Thyroid gland (tissue), 4 donors: ENCODE data around the gene KLF13. TPM values are rescaled to one million over a fixed set of nuclear protein-coding genes. Genes with fewer than 3 reads are reported as not detected.

Experiments
- DNase-seq, 2 donors: peaks; one replicate each; pipeline ENCODE4 v3.0.0-alpha.2; 2019
- H3K27ac ChIP-seq, 3 donors: fragments of 200-600 bp; sonication (generic); 1 replicate in 2 of 3; 2 replicates in 1 of 3; pipeline ENCODE4 v1.5.1; 2016 to 2019; ENCODE audit warnings: mild to moderate bottlenecking in 1 of 3, moderate library complexity in 1 of 3
- H3K27me3 ChIP-seq: fragments of 200-600 bp; sonication (generic); one replicate; pipeline ENCODE4 v1.5.1; 2019
- H3K36me3 ChIP-seq, 2 donors: fragments of 200-600 bp; sonication (generic); one replicate each; pipeline ENCODE4 v1.5.1; 2016 to 2019
- H3K4me1 ChIP-seq, 2 donors: fragments of 200-600 bp; sonication (generic); one replicate each; pipeline ENCODE4 v1.5.1; 2017 to 2019
- H3K4me3 ChIP-seq, 3 donors: fragments of 200-600 bp; sonication (generic); replicated peaks in 1 of 3; 1 replicate in 2 of 3; 2 replicates in 1 of 3; pipeline ENCODE4 v1.5.1; 2016; ENCODE audit warnings: mild to moderate bottlenecking in 1 of 3
- H3K9me3 ChIP-seq: fragments of 200-600 bp; sonication (generic); one replicate; pipeline ENCODE4 v1.5.1; 2017
- CTCF ChIP-seq, 6 experiments: fragments of 200-600 bp in 3 of 6; fragments of 450-650 bp in 3 of 6; sonication (generic) in 3 of 6; IDR thresholded peaks; one replicate each; pipeline ENCODE4 v1.5.1; 2016 to 2019; ENCODE audit warnings: antibody characterized with exemption in 6 of 6, mild to moderate bottlenecking in 2 of 6, inconsistent platforms in 1 of 6, moderate library complexity in 1 of 6
- POLR2A ChIP-seq, 2 donors: fragments of 450-650 bp; IDR thresholded peaks; one replicate each; pipeline ENCODE4 v1.6.1; 2017; ENCODE audit warnings: antibody characterized with exemption in 2 of 2, mild to moderate bottlenecking in 2 of 2, moderate library complexity in 1 of 2
- WGBS, 2 donors: methylation state at CpG; one replicate each; pipeline ENCODE4 v1.1.5; 2017; 5-methylcytosine and 5-hydroxymethylcytosine counted together
- intact Hi-C: fragments of 100-400 bp; cut with DNase I; formaldehyde crosslinking; loops from one replicate; pipeline ENCODE4 v1.15.1; 2023
- total RNA-seq, 4 donors: library from RNA; depleted of rRNA; stranded (reverse); fragments of >200 nt; gene quantifications; one replicate each; pipeline ENCODE4 v1.2.3, GENCODE V29; 2016

The KLF13 gene
- total RNA-seq, 4 donors from 2014 or later = 84.0 to 117 (median 97.6) TPM

- Histone ChIP-seq H3K9me3 (no peaks in the 10 kb centered on the region), H3K4me3 (peak overlapping the region; percentile 79 to 84 (median 80)), H3K27ac (peak overlapping the region; percentile 99 to 100 (median 99)), H3K36me3 (no peaks in the 10 kb centered on the region), H3K4me1 (peaks cover 25% of the 10 kb centered on the region in 2 donors), H3K27me3 (no peaks in the 10 kb centered on the region)
- TF ChIP-seq POLR2A (IDR thresholded peaks at IDR 0.05) (no peak), CTCF (IDR thresholded peaks at IDR 0.05) (no peak)
- intact Hi-C loops = loop anchor here (5.0 to 10.0 kb wide), 3 partner anchors 42 to 159 kb away; no protein-coding TSS in a partner anchor
- DNase-seq = peak; percentile 70 to 85
- no CpG with 5 or more reads among the region's 58 CpGs for WGBS, 2 donors
Measured at GRCh38 chr15:31325595-31326155, 960 bp upstream of the KLF13 start.

GRCh38 chr15:31326875-31327668 lies 437 bp downstream of the KLF13 start:
- peak; percentile 72 for DNase-seq
- Histone ChIP-seq H3K9me3 (no peaks in the 10 kb centered on the region), H3K27me3 (no peaks in the 10 kb centered on the region), H3K4me1 (peaks cover 39% of the 10 kb centered on the region in 2 donors), H3K27ac (peak overlapping the region; percentile 95 to 100 (median 100)), H3K36me3 (no peaks in the 10 kb centered on the region), H3K4me3 (peak overlapping the region; percentile 49 to 86 (median 79))
- WGBS, 2 donors = no CpG with 5 or more reads among the region's 130 CpGs
- TF ChIP-seq POLR2A (IDR thresholded peaks at IDR 0.05) (peak in 1 of 2 donors; percentile 71), CTCF (IDR thresholded peaks at IDR 0.05) (no peak)
- intact Hi-C loops = loop anchor here (5.0 to 10.0 kb wide), 3 partner anchors 40 to 158 kb away; no protein-coding TSS in a partner anchor

GRCh38 chr15:31327669-31328427 lies 1.2 kb downstream of the KLF13 start:
- 1 to 3% methylated on average over 17 to 33 of the region's 108 CpGs for WGBS, 2 donors
- Histone ChIP-seq H3K9me3 (no peaks in the 10 kb centered on the region), H3K27ac (peak overlapping the region; percentile 95 to 100 (median 100)), H3K36me3 (no peaks in the 10 kb centered on the region), H3K27me3 (no peaks in the 10 kb centered on the region), H3K4me3 (peak overlapping the region; percentile 66 to 88 (median 79)), H3K4me1 (peaks cover 46% of the 10 kb centered on the region in 2 donors)
- peak; percentile 77 to 80 for DNase-seq
- intact Hi-C loops = loop anchor here (5.0 to 10.0 kb wide), 3 partner anchors 39 to 157 kb away; no protein-coding TSS in a partner anchor
- TF ChIP-seq POLR2A (IDR thresholded peaks at IDR 0.05) = peak in 1 of 2 donors; percentile 72
- TF ChIP-seq CTCF (IDR thresholded peaks at IDR 0.05) = peak in 2 of 6 experiments; percentile 6 to 14

- TF ChIP-seq CTCF (IDR thresholded peaks at IDR 0.05) (no peak), POLR2A (IDR thresholded peaks at IDR 0.05) (peak in 1 of 2 donors; percentile 71)
- H3K36me3 ChIP-seq = no peaks in the 10 kb centered on the region
- peak overlapping the region; percentile 95 to 100 (median 100) for H3K27ac ChIP-seq
- intact Hi-C loops = loop anchor here (5.0 to 10.0 kb wide), 3 partner anchors 39 to 156 kb away; no protein-coding TSS in a partner anchor
- no peaks in the 10 kb centered on the region for H3K27me3 ChIP-seq
- H3K4me3 ChIP-seq = peak overlapping the region; percentile 66 to 88 (median 79)
- WGBS, 2 donors = 0% methylated on average over 12 to 25 of the region's 35 CpGs
- H3K4me1 ChIP-seq = peaks cover 52 to 53% of the 10 kb centered on the region in 2 donors
- DNase-seq = peak; percentile 76 to 81
- no peaks in the 10 kb centered on the region for H3K9me3 ChIP-seq
Measured at GRCh38 chr15:31328428-31328968, 1.9 kb downstream of the KLF13 start.
